AG04450 (cell line): ENCODE results near the gene ELFN1. TPM values are rescaled to one million over a fixed set of nuclear protein-coding genes. Genes with fewer than 3 reads are reported as not detected.

ENCODE experiments used
- CTCF ChIA-PET: fragments of 300-600, 350-600 bp; formaldehyde crosslinking; extraction: SDS; loops from one replicate; lab custom pipeline; 2022; ENCODE audit warnings: antibody characterized with exemption, inconsistent platforms; lab: Charles Lee
- POLR2A ChIA-PET: fragments of 350-600 bp; formaldehyde crosslinking; extraction: SDS; loops from one replicate; lab custom pipeline; 2021; ENCODE audit warnings: antibody characterized with exemption, inconsistent platforms; lab: Yijun Ruan, JAX
- DNase-seq: peaks from one replicate; pipeline ENCODE4 v3.0.0-alpha.2; 2011; ENCODE audit warnings: low read depth, low spot score
- H3K27ac ChIP-seq: one replicate; pipeline ENCODE4 v1.5.1; 2012; ENCODE audit warnings: low read depth, low read length, control low read depth
- H3K27me3 ChIP-seq: one replicate; pipeline ENCODE4 v1.6.0; 2012; ENCODE audit warnings: low read length; ENCODE audit not compliant: control insufficient read depth, insufficient read depth
- H3K4me3 ChIP-seq: 2 replicates; pipeline ENCODE4 v1.5.1; 2011; ENCODE audit warnings: mild to moderate bottlenecking, low read depth, low read length, control low read depth
- H3K9me3 ChIP-seq: 2 replicates; pipeline ENCODE4 v1.5.1; 2012; ENCODE audit warnings: low read length; ENCODE audit not compliant: control insufficient read depth, insufficient read depth
- CTCF ChIP-seq: IDR thresholded peaks from 2 replicates; pipeline ENCODE4 v1.5.1; 2011; ENCODE audit warnings: low read depth, low read length, control low read depth, inconsistent platforms
- polyA plus RNA-seq: library from polyadenylated mRNA; depleted of rRNA; stranded (reverse); fragments of >200 nt; gene quantifications from 2 replicates; pipeline ENCODE4 v1.2.3, GENCODE V29; 2011

Gene ELFN1
- polyA plus RNA-seq, 1 experiment = 0.10 TPM

- Histone ChIP-seq H3K4me3 (no peak overlapping the region), H3K27me3 (peaks cover 11% of the 10 kb centered on the region), H3K27ac (no peak overlapping the region), H3K9me3 (peaks cover 21% of the 10 kb centered on the region)
- POLR2A ChIA-PET = no interaction called here
- CTCF ChIA-PET = interaction anchor here (0.5 kb wide), 1 partner anchor 447 kb away, joined by 4 read pairs; no protein-coding TSS in a partner anchor
- no peak for DNase-seq
- no peak for TF ChIP-seq CTCF
Observed at GRCh38 chr7:1747004-1747801, 77.1 kb downstream of the ELFN1 start.

DNA sequence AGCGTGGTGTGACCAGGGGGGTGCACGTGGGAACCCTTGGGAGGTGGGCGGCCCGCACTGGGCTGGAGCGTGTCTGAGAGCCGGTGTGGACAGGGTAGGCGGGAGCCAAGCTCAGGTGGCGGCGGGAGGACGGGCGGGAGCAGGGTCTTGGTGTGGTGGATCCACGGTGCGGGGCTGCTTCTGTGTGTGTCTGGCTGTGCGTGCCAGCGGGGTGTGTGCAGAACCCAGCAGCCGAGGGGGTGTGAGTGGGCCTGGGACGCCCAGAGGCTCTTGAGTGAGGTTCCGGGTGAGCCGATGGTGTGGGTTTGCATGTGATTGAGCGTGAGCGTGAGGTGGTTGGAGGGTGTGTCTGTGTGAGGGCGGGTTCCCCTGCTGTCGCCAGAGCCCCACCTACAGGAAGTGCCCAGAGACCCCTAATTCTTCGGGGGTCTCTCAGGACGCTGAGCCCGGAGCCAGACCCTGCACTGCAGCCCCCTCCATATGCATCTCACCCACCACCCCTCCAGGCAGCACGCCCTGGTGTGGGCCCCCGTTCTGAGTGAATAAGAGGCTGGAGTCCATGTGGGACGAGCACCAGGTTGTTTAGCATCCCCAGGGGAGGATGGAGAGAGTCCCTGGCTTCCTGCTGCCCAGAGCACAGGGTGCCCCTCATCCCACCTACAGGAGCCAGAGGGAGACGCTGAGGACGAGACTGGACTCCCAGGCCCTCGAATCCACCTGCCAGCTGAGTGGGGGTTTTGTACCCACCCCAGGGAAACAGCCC lies 78.2 kb downstream of the ELFN1 start:
- no peak for DNase-seq
- H3K4me3 ChIP-seq = no peak overlapping the region
- CTCF ChIA-PET = no interaction called here
- TF ChIP-seq CTCF = no peak
- H3K27me3 ChIP-seq = peaks cover 14% of the 10 kb centered on the region
- POLR2A ChIA-PET = interaction anchor here (0.6 kb wide), 1 partner anchor 652 kb away, joined by 3 read pairs; no protein-coding TSS in a partner anchor
- no peak overlapping the region for H3K27ac ChIP-seq
- H3K9me3 ChIP-seq = peaks cover 21% of the 10 kb centered on the region

DNA sequence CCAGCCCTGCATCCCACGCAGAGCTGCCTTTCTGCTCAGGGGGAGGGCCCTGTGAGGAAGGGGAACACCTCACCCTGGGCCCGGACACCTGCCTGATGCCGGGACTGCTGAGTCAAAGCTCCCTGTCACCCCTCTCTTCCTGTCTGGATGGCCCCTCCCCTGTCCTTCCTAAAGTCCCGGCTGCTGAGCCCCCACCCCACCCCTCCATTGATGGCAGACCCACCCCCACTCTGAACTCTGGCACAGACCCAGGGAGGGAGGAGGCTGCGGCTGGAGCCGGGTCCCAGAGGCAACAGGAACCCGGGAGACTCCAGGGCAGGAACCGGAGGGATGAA lies 78.7 kb downstream of the ELFN1 start:
- Histone ChIP-seq H3K27ac (no peak overlapping the region), H3K27me3 (peaks cover 14% of the 10 kb centered on the region), H3K9me3 (peaks cover 21% of the 10 kb centered on the region), H3K4me3 (no peak overlapping the region)
- ChIA-PET POLR2A (interaction anchor here (0.6 kb wide), 2 partner anchors 466 to 651 kb away, joined by 3 read pairs; no protein-coding TSS in a partner anchor), CTCF (no interaction called here)
- no peak for TF ChIP-seq CTCF
- DNase-seq = no peak

- ChIA-PET POLR2A (interaction anchor here (0.6 kb wide), 1 partner anchor 466 kb away, joined by 3 read pairs; no protein-coding TSS in a partner anchor), CTCF (no interaction called here)
- H3K27ac ChIP-seq = no peak overlapping the region
- no peak overlapping the region for H3K4me3 ChIP-seq
- H3K9me3 ChIP-seq = peaks cover 17% of the 10 kb centered on the region
- DNase-seq = no peak
- TF ChIP-seq CTCF = no peak
- peaks cover 18% of the 10 kb centered on the region for H3K27me3 ChIP-seq
Observed at GRCh38 chr7:1749351-1749863, 79.3 kb downstream of the ELFN1 start.
